Measurements from ENCODE around the gene TRAPPC3L. TPM values are rescaled to one million over a fixed set of nuclear protein-coding genes. Genes with fewer than 3 reads are reported as not detected.

TRAPPC3L gene
- total RNA-seq, 1 experiment from 2014 or later, result not detected

- no peaks in the 10 kb centered on the region for H3K36me3 ChIP-seq (ENCODE audit: control insufficient read depth in 1 of 2, insufficient read depth in 2 of 2, low read length in 2 of 2)
- H3K9ac ChIP-seq (ENCODE audit: low read length), result no peak overlapping the region
- no peaks in the 10 kb centered on the region for H3K27me3 ChIP-seq (ENCODE audit: insufficient read depth, low read length)
- peaks cover 3 to 29% of the 10 kb centered on the region in 2 experiments; a peak in 3 of 4 replicates for H3K4me1 ChIP-seq (ENCODE audit: control insufficient read depth in 1 of 2, insufficient read depth in 2 of 2, low read length in 2 of 2)
- DNase-seq (ENCODE audit: low read depth, low spot score) (peak; percentile 66), ATAC-seq (peak; percentile 71)
- no TSS peak for BruUV-seq (replicated peaks)
- TF ChIP-seq JUND (IDR thresholded peaks at IDR 0.05) (peak; percentile 37; the same call in 1 of the 2 replicates), SIN3A (IDR thresholded peaks at IDR 0.05; ENCODE audit: low read depth) (peak; percentile 74; the same call in 1 of the 2 replicates), ZFX (IDR thresholded peaks at IDR 0.05) (no peak), FOSL1 (IDR thresholded peaks at IDR 0.05; ENCODE audit: low read depth) (no peak), CBX3 (IDR thresholded peaks at IDR 0.05; ENCODE audit: low read depth) (peak; percentile 68), ELF1 (IDR thresholded peaks at IDR 0.05; ENCODE audit: borderline replicate concordance, low read depth) (peak; percentile 61), SP1 (IDR thresholded peaks at IDR 0.05; ENCODE audit: low read depth) (peak; percentile 42; the same call in 1 of the 2 replicates), TCF7L2 (IDR thresholded peaks at IDR 0.05; ENCODE audit: borderline replicate concordance, extremely low read depth, insufficient read depth, insufficient read length) (peak; percentile 62), MAX (IDR thresholded peaks at IDR 0.05) (no peak), POLR2AphosphoS5 (IDR thresholded peaks at IDR 0.05; ENCODE audit: low read depth, low read length) (peak; percentile 41; the same call in 1 of the 2 replicates), EGR1 (IDR thresholded peaks at IDR 0.05; ENCODE audit: low read depth) (no peak)
- peak overlapping the region in 1 of 2 experiments; percentile 12; a peak in 2 of 4 replicates for H3K4me3 ChIP-seq (replicated peaks in 1 of 2; ENCODE audit: low read depth in 1 of 2, low read length in 2 of 2)
- no peaks in the 10 kb centered on the region for H4K20me1 ChIP-seq (ENCODE audit: insufficient read depth)
- H3K9me3 ChIP-seq (ENCODE audit: control insufficient read depth in 1 of 2, insufficient read depth in 1 of 2, low read depth in 1 of 2, low read length in 2 of 2), result no peaks in the 10 kb centered on the region
- H3K79me2 ChIP-seq (ENCODE audit: insufficient read depth, low read length), result no peaks in the 10 kb centered on the region
- ChIA-PET POLR2A (no interaction called here), CTCF (interaction anchor here (1.0 kb wide), 1 partner anchor 23 kb away, joined by 3 read pairs; no protein-coding TSS in a partner anchor), RAD21 (ENCODE audit: low non-redundant PET in 1 of 2, low total read pairs in 2 of 2, uncharacterized antibody in 2 of 2, unreplicated experiment in 2 of 2) (interaction anchor here in 1 of 2 experiments (0.7 kb wide), 1 partner anchor 304 kb away, joined by 3 read pairs; the partner anchor contains the start of gene TSPYL4)
- no peaks in the 10 kb centered on the region for H3K9me2 ChIP-seq (ENCODE audit: insufficient read depth)
- peak overlapping the region; percentile 62 for H3K4me2 ChIP-seq (ENCODE audit: low read length)
- intact Hi-C loops (cut with micrococcal nuclease), result no loop called here
- peak overlapping the region; percentile 84 for H2AFZ ChIP-seq (ENCODE audit: low read depth, low read length, poor library complexity, severe bottlenecking)
- H3K27ac ChIP-seq (ENCODE audit: low read depth, low read length), result no peak overlapping the region
Observed at GRCh38 chr6:116557893-116558292, 12.4 kb upstream of the TRAPPC3L start.

- H3K36me3 ChIP-seq (ENCODE audit: control insufficient read depth in 1 of 2, insufficient read depth in 2 of 2, low read length in 2 of 2), result no peaks in the 10 kb centered on the region
- H2AFZ ChIP-seq (ENCODE audit: low read depth, low read length, poor library complexity, severe bottlenecking), result peak overlapping the region; percentile 84
- no peaks in the 10 kb centered on the region for H3K9me2 ChIP-seq (ENCODE audit: insufficient read depth)
- no peak overlapping the region for H3K4me3 ChIP-seq (replicated peaks in 1 of 2; ENCODE audit: low read depth in 1 of 2, low read length in 2 of 2)
- peaks cover 3 to 29% of the 10 kb centered on the region in 2 experiments; a peak in 3 of 4 replicates for H3K4me1 ChIP-seq (ENCODE audit: control insufficient read depth in 1 of 2, insufficient read depth in 2 of 2, low read length in 2 of 2)
- H3K9ac ChIP-seq (ENCODE audit: low read length), result no peak overlapping the region
- H3K27me3 ChIP-seq (ENCODE audit: insufficient read depth, low read length), result no peaks in the 10 kb centered on the region
- ATAC-seq (no peak), DNase-seq (ENCODE audit: low read depth, low spot score) (no peak)
- no peak overlapping the region for H3K27ac ChIP-seq (ENCODE audit: low read depth, low read length)
- CTCF ChIA-PET, result no interaction called here
- RAD21 ChIA-PET (ENCODE audit: low non-redundant PET in 1 of 2, low total read pairs in 2 of 2, uncharacterized antibody in 2 of 2, unreplicated experiment in 2 of 2), result no interaction called here
- no peak for TF ChIP-seq POLR2AphosphoS5 (IDR thresholded peaks at IDR 0.05; ENCODE audit: low read depth, low read length)
- TF ChIP-seq ZNF274 (IDR thresholded peaks at IDR 0.05; ENCODE audit: low read depth, low read length), result no peak
- TF ChIP-seq JUND (IDR thresholded peaks at IDR 0.05), result no peak
- TF ChIP-seq RAD21 (IDR thresholded peaks at IDR 0.05; ENCODE audit: low read depth), result no peak
- no peak for TF ChIP-seq SIN3A (IDR thresholded peaks at IDR 0.05; ENCODE audit: low read depth)
- no peak for TF ChIP-seq TCF7L2 (IDR thresholded peaks at IDR 0.05; ENCODE audit: borderline replicate concordance, extremely low read depth, insufficient read depth, insufficient read length)
- TF ChIP-seq SRF (IDR thresholded peaks at IDR 0.05; ENCODE audit: low read depth), result no peak
- BruUV-seq (replicated peaks), result no TSS peak
- no peak overlapping the region for H3K4me2 ChIP-seq (ENCODE audit: low read length)
- no peaks in the 10 kb centered on the region for H3K9me3 ChIP-seq (ENCODE audit: control insufficient read depth in 1 of 2, insufficient read depth in 1 of 2, low read depth in 1 of 2, low read length in 2 of 2)
- H4K20me1 ChIP-seq (ENCODE audit: insufficient read depth), result no peaks in the 10 kb centered on the region
- no peaks in the 10 kb centered on the region for H3K79me2 ChIP-seq (ENCODE audit: insufficient read depth, low read length)
- intact Hi-C loops (cut with micrococcal nuclease), result no loop called here
- POLR2A ChIA-PET, result no interaction called here
Observed at GRCh38 chr6:116556814-116557415, 11.4 kb upstream of the TRAPPC3L start.

Data from HCT116 (cell line).